NCI-H1105 treated with DMSO at 0.1 percent for 48 hours (cell line): Measurements from ENCODE around the gene NR6A1.

ENCODE experiments used
- DNase-seq: peaks from one replicate; lab custom pipeline; 2025; lab: John Stamatoyannopoulos, UW

Gene NR6A1

DNA sequence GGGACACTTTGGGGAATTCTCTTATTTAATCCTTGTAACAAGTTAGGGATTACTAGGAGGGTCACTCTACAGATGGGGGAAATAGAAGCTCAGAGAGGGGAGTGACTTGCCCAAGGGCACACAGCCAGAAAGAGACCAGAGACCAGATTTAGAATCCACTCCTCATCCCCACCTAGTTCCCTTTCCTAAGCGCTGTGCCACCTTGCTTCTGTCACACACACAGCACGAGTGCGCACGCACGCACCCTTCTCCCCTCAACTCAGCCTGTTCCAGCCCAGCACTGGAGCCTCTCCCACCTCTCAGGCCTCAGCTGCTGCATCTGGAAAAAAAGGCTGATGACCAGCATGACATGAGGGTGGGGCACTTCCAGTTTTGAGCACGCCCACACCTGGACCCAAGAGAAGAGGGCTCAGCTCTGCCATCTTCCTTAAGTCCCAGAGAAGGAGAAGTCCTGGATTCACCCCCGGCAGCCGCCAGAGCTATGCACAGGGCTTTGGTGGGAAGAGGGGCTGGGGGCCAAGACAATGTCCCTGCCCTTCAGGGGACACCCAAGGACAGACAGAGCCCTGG is 282.4 kb downstream of the NR6A1 start:
- no peak for DNase-seq

DNA sequence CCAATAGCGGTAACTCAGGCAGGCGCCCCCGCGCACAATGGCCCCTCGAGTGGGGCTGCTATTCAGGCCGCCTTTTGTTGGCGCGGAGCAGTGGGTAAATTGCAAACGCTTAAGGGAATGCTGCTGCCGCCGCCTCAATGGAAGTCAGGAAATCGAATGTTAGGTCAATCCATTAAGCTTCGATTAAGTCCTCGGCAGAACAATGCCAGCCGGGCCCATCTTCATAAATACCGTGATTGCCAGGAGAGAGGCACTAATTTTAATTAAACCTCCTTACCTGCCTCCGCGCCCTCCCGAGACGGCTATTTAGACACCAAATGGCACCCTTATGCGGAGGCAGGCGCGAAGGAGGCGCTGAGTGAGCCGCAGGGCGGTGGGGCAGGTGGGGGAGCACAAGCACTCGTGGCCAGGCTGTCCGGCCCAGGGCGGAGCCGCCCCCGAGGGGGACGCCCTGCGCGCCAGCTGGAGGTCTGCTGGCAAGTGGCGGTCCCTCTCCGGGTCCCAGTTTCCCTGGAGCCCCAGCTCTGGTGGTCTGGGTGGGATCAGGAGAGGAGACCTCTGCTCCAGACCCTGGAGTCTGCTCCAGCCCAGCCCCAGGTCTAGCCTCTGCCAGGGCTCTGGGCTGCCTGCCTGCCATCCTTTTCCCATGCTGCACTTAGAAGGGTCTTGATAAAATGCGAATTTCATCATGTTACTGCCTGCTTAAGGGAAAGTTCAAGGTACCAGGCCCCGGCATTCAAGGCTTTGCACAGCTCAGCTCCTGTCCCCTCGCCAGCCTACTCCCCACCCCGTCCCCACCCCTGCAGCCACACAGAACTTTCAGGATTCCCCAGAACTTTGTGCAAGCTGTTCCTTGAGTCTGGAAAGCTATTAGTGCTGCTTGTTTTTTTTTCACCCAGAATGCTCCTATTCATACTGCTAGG is 283.6 kb downstream of the NR6A1 start:
- no peak for DNase-seq

DNA sequence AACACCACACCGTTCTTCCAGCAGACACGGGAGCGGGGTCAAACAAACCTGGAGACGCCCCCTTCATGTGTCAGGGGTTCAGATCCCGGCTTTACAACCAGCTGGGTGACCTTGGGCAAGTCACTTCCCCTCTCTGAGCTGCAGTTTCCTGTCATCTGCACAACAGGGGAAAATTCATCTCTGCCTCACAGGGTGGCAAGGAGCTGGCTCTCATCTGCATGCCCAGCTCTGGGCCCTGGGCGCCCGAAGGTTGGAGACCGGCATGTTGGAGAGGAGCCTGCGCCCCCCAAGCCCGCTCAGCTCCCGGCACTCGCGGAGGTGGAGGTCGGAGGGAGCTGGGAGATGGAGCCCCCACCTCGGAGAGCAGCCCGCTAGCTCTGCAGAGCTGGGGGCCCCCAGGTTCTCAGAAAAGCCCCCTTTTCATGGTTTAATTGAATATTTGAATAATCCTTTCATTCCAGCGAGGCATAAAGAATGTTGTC is 284.3 kb downstream of the NR6A1 start:
- DNase-seq, result no peak

DNA sequence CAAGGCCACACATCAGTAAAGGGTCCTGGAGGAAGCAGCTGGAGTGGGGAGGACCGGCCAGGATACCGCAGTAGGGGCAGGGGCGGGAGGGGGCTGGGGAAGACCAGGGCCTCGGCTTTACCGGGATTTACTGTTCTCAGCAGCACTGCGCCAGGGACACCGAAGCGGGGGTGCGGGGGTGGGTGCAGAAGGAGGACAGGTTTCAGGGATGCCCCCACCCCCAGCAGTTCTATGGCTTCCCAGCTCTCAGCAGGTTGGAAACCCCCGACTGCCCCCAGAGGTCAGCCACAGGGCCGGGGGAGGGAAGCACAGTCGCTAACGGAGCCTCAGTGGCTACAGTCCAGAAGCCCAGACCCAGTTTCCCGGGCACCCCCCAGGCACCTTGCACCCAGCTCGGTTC is 285.2 kb downstream of the NR6A1 start:
- no peak for DNase-seq

DNA sequence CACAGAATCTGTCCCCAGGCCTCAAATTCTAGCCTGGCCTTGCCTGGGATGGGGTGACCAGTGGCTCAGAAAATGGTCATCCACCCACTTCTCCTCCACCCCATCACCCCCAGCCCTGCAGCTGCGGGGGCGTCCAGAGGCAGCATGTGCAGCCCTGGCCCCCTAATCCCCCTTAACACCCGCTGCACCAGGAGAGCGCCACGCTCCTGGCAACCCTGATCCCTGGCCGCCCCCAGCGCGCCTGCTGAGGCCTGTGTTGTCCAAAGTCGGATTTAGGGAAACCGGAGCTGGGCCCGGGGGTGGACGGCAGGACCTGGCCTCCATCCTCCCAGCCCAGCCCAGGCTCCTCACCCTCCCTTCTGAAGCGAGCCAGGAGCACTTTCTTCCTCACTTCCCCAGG is 285.9 kb downstream of the NR6A1 start:
- DNase-seq, result no peak

DNA sequence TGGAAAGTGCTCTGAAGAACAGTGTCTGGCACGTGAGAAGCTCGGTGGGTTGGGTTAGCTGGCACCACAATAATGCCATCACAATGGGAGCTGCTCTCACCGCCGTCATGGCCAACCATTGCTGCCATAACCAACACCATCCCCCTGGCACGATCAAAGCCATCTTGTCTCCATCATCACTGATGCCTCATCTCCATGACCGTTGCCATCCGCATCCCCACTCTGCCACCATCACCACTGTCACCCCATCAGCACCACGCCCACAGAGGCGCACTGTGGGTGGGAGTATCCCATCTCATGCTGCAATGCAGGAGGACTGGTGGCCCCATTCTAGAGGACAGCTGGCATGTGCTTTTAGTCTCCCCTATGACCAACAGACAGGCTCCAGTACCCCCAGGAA is 287.6 kb downstream of the NR6A1 start:
- no peak for DNase-seq

DNA sequence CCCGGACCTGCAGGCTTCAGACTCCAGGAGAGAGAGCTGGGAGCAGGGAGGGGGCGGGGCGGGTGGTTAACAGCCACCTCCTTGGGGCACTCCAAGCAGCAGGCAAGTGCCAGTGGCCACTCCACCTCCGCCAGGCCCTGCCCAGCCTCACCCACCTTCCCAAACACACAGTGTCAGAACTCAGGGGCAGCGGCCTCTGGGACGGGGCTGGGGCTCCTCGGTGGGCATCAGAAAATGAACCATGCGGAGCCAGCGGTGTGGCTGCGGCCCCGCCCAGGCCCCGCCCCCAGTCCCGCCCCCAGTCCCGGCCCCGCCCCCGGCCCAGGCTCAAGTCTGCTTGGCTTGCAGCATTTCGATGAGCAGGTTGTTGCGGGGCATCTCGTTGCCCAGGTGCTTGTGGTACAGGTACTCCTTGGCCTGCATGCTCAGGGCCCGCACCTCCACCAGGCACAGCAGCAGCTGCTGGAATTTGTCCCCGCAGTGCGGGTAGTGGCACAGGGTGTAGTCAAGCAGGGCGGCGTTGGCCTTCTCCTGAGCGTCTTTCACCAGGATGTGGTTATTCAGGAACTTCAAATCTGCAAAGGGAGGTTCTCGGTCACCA is 288.6 kb downstream of the NR6A1 start:
- no peak for DNase-seq

DNA sequence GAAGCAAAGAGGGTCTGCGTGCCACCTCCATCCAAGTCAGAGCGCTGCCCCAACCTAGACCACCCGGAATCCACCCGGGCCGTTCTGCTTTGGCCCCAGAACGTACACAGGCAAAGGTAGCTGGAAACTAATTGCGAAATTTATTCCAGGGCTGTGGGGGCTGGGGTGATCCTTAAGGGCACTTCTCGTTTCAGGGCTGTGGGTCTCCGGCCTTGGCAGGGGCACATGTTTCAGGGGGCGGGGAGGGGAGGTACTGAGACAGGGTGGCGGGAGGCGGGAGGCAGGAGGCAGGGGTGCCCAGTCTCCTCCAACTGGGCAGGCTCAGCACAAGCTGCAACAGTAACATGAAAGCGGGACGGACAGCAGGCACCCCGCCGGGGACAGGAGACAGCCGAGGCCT is 290.0 kb downstream of the NR6A1 start:
- no peak for DNase-seq

DNA sequence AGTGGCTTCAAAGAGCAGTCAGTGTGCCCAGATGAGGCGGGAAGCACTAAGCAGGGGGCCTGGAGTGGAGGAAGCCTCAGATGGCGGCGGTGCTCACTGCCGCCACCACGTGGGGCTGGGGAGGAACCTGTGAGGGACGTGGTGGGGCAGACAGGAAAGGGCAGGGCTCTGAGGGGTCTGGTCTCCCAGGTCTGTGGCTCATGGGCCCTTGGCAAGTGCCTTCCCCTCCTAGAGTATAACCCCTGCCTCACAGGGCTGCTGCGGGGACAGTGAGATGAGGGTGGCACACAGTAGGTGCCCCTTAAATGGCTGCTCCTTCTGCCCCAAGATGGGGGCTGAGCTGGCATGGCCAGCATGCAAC is 290.5 kb downstream of the NR6A1 start:
- DNase-seq, result no peak

DNA sequence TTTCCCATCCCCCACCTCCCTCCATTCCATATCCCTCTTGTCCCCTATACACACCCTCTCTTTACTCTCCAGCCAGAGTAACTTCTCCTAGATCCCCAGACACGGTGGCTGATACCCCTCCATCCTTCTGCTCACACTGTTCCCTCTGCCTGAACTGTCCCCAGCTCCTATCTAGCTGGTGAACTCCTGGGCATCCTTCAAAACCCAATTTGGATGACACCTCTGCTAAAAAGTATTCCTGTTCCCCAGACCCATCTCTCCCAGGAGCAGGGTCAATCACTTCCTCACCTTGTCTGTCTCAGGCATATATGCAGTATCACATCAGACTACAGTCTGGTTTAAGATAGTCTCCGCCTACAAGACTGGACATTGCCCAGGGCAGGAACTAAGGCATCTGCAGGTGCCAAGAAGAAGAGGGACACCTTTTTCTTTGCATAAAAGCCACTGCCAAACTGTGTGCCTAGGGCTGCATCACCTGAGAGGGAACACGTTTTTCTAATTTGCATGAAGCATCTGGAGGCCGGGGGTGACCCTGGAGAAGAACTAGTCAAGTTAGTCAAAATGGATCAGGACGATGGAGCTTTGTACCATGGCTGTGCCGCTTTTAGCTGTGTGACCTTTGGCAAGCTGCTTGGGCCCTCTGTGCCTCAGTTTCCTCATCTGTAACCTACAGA is 291.0 kb downstream of the NR6A1 start:
- no peak for DNase-seq

DNA sequence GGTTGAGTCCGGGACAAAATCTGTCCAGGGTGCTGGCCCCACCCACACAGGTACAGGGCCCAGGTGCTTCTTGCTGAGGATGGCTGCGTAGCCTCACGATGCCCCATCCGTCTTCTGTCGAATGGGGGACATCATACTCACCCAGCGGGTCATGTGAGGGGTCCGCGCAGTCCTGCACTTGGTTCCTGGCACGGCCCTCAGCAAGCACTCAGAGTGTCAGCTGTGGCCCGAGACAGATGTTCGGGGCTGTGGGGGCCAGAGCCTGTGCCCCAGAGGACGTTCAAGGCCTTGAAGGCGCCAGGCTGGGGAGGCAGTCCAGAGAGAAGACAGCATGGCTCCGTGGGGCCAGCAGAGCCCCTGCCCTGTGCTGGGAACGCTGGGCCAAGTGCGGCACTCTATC is 291.7 kb downstream of the NR6A1 start:
- DNase-seq, result no peak

DNA sequence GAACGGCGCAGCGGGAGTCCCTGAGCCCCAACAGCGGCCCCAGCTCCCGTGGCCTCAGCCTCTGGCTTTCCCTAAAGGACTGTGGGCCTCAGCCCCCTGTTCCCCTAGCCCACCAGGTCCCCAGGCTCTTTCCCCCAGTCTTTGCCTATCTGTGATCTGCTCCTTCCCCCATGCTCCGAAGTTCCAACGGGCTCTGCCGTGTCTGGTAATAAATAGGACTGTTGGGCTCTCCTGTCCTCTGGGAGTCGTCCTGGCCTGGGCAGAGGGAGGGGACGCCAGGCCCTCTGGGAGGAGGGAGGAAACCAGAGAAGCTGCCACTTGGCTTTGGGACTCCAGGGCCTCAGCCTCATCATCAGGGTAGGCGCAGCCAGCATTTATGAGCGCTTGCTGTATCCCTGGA is 292.8 kb downstream of the NR6A1 start:
- DNase-seq, result no peak

DNA sequence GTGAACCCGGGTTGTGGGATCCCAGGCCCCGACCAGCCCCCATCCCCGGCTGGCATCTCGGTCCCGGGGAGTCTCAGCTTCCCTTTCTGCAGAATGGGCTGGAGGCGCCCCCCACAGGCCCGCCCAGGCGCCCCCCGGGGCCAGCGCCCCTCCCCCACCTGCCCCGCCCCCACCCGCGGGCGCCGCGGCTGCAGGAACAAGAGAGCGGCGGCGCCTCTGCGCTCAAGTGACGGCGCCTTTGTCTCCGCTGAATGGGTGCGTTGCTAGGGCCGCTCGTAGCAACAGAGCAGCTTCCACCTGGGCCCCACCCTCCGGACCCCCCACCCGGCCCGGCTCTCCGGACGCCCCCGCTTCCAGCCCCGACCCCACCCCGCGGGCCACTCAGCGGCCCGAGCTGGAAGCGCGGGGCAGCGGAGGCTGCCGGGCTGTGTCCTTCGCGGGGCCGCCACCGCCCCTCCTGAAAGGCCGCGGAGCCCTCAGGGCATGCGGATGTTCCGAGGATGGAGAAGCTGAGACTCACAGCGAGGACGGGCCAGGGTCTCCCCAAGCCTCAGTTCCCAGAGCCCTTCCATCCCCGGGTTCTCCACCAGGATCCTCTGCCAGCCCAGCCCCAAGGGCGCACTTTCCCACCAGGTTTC is 293.3 kb downstream of the NR6A1 start:
- peak; percentile 61 for DNase-seq

DNA sequence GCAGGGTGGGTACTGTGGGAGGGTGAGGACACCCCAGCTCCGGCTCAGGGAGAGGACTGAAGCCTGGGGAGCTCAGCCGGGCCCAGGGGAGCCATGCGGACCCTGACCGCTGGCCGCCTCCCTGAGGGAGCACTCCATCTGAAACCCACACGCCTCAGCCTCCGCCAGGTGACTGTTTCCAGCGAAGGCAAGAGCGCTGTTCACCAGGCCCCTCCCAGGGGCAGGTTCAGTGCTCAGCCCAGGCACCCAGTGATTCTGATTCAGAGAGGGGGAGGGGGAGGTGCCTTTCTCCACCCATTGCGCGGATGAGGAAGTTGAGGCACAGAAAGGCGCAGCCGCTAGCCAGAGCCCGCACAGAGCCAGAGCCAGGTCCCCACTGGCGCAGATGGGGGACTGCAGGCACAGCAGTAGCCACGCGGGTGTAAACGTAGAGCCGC is 293.9 kb downstream of the NR6A1 start:
- DNase-seq, result peak; percentile 57

DNA sequence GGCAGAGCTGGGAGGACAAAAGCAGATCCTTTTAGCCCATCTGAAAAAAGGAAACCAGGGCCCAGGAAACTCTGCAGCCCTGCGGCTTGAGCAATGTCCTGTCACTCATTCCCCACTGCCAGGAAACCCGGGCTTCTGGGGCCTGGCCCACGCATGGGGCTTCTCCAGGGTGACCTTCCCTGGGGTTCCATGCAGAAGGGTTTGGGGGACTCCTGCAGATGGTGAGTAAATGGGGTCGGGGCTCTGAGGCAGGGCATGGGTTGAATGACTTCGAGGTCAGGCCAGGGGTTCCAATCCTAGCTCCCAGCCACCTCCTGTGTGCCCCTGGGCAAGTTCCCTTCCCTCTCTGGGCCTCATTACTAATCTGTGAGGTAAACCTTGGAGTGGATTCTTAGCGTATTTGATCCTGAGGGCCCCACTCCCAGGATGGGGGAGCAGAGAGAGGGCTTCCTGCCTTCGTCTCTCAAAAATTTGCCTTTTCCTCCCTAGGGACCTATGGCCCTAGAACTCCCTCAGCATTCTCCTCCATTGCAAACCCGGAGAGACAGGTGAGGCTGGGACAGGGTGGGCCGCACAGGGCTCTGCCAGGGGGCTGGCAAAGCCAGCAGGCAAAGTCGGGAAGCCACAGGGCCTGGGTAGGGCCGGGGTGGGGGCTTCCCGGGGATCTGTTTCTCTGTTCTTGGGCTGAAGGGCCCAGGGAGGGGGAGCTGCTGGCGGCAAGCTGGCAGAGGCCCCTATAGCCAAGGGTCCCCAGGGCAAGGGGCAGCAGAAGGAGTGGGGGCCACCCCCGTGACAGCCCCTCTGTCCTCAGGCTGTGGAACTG is 295.0 kb downstream of the NR6A1 start:
- no peak for DNase-seq

DNA sequence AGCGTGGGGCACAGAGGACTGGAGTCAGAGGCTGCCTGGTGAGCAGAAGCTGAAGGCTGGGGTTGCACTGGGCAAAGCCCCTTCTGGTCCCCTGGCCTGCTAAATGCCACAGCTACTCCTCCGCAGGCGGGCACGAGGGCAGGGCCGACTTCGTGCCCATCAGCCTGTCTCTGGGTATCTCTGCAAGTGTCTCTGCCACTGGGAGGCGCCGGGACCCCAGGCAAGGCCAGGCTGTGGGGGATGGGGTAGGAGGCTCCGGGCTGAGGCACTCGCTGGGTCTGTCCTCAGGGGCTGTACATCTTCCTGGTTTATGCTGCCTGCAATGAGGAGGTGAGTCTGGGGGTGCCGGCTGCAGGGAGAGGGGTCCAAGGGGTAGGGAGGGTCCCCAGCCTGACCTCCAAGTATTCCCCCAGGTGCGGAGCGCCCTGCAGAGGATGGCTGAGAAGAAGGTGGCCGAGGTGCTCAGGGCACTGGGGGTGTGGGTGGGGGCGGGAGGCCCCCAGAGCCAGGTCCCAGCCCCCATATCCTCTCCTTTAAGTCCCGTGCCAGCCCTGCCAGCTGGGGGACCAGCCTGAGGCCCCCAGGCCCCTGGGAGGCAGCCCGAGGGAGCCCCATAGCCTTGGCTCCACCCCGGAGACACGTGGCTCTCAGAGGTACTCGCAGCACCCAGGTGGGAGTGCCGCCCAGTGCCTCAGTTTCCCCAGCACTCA is 295.8 kb downstream of the NR6A1 start:
- DNase-seq, result no peak

DNA sequence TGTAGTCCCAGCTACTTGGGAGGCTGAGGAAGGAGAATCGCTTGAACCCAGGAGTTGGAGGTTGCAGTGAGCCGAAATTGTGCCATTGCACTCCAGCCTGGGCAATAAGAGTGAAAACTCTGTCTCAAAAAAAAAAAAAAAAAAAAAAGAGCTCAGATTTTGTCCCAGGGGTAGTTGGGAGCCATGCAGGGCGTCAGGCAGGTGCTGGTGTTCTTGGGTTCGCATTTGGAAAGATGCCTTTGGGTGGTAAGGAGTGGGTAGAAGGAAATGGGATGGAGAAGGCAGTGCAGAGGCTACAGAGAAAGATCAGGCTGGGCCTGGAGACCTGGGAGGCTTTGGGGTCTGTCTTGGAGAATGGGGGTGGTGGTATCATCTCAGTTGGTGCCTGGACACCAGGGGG is 297.0 kb downstream of the NR6A1 start:
- no peak for DNase-seq

DNA sequence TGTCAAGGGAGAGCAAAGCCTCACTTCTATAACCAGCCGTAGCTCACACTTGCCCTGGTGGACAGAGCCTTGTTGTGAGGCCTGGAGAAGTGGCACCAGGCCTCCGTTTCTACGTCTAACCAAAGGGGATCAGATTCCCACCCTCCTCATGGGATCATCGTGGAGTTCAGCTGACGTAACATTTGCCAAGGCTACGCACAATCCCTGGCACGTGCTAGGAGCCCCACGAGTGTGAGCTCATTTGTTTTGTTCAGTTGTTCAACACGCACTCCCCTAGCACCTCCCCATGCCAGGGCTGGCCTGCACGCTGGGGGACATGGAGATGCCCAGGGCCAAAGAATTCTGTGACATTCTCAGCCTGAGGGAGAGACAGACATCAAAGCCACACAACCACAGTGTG is 297.8 kb downstream of the NR6A1 start:
- no peak for DNase-seq

DNA sequence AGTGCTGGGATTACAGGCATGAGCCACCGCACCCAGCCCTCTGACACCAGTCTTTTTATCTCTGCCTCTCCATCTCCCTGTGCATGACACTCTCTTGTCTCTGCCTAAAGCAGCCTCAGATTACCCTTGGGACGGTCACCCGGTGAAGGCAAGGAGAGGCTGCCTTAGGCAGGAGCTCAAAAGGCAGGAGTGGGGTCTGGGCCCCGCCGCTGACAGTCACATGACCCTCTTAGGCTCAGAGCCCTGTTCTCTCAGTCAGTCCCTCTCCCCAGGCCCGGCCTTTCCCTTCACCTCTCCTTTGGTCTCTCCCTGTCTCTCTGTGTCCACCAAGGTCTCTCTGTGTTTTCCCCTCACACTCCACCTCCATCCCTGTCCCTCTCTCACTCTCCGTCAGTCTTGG is 298.3 kb downstream of the NR6A1 start:
- no peak for DNase-seq

DNA sequence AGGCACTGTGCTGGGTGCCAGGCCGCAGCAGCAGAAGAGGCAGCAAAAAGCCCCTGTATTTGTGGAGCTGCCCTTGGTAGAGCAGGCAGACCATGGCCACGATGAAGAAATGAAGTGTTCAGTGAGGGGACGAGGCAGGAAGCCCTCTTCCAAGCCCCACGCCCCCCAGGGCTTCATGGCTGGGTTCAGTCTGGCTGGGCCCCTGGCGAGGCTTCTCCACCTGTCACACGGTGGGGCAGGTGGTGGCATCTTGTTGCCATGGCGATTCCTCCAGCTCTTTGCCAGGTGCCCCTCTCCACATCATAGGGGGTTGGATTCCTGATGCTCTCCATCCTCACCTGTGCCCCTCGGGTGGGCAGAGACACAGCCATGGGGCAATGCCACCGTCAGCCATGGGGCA is 299.4 kb downstream of the NR6A1 start:
- DNase-seq, result peak; percentile 25

DNA sequence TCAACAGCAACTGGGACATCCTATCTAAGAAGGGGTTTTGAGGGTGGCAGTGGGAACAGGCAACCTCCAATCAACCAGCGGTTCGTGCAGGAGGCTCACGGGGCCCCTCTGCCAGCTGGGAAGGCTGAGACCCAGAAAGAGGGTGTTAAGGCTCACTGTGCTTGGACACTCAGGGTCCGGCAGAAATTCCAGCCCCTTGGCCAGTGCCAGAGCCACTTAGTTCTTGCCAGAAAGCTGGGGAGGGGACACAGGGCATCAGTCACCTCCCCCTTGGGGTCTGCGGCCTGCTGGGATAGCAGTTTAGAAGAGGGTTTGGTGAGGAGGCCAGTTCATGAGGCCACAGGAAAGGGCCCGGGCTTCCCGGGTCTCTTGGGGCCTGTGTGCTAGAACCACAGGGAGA is 300.4 kb downstream of the NR6A1 start:
- DNase-seq, result no peak
